GM12873 (cell line): ENCODE results near the gene CHST7.

ENCODE experiments used
- TF ChIP-seq, protein P1 (sequence below): IDR thresholded peaks from 2 replicates; pipeline ENCODE4 v1.5.1; 2012; ENCODE audit warnings: low read depth, mild to moderate bottlenecking, moderate library complexity, low read length, control low read depth; ENCODE audit not compliant: insufficient read depth; ENCODE audit errors: missing control alignments

Gene CHST7

DNA sequence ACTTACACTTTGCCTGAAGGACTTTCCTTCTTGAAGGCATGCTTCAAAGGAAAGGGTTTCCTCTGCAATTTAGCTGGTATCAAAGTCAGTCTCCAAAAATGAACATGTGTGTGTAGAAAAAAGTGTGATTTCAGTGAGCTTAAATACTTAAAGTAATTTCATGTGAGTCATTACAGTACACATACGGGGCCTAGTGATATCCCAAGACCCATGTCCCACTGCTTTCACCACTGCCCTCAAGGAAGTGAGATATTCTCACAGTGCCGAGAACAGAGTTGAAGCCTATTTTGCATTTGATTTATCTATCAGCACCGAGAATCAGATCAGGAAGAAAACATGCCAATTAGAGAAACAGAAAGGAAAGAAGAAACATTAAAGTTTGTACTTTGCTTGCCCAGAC is 61.0 kb downstream of the CHST7 start:
- TF ChIP-seq, protein P1, sequence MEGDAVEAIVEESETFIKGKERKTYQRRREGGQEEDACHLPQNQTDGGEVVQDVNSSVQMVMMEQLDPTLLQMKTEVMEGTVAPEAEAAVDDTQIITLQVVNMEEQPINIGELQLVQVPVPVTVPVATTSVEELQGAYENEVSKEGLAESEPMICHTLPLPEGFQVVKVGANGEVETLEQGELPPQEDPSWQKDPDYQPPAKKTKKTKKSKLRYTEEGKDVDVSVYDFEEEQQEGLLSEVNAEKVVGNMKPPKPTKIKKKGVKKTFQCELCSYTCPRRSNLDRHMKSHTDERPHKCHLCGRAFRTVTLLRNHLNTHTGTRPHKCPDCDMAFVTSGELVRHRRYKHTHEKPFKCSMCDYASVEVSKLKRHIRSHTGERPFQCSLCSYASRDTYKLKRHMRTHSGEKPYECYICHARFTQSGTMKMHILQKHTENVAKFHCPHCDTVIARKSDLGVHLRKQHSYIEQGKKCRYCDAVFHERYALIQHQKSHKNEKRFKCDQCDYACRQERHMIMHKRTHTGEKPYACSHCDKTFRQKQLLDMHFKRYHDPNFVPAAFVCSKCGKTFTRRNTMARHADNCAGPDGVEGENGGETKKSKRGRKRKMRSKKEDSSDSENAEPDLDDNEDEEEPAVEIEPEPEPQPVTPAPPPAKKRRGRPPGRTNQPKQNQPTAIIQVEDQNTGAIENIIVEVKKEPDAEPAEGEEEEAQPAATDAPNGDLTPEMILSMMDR, result no peak

DNA sequence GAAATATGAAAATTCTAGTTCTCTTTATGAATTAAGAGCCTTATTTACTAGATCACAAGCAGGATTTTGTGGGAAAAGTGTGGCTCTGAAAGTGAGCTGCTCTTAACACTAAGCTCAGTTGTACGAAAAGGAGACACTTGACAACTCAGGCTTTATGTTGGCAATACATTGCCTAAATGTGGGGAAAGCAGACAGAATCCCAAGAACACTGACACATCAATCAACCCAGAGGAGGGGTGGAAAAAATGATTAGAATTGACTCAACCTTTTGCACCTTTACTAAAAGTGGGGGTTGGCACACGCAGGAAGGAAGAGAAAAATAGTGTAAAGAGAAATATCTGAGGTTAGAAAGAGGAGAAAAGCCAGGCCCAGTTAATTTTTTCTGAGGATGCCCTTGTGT is 61.6 kb downstream of the CHST7 start:
- TF ChIP-seq, protein P1, result no peak

DNA sequence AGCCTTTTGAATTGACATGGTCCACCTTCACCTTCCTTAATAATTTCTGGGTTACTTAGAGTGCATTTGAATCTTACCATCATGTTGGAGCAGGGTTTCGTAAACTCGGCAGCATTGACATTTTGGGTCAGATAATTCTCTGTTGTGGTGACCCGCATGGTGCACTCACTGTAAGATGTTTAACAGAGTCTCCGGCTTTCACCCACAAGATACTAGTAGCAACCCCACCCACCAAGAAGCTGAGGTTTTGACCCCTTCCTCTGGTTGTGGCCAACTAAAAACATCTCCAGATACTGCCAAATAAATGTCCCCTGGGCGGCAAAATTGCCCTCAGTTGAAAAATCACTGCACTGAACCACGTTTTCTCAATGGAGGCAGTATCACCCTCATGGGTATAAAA is 62.7 kb downstream of the CHST7 start:
- TF ChIP-seq, protein P1, result no peak

DNA sequence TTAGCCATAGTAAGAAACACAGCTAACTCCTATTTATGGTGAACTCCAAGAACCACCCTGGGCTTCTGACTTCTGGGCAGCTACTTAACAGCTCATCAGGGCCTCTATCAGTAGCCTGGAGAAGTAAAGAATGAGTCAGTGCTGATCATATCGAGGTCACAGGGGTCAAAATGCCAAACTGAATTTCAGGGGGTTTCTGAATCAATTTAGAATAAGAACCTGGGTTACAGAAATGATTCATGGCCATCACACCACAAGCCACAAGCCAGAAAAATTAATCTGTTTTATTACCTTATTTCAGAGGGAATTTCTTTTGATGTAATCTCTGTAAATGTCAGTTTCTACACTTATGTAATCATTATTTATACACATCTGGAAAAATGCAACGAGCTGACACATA is 64.4 kb downstream of the CHST7 start:
- TF ChIP-seq, protein P1, result no peak

DNA sequence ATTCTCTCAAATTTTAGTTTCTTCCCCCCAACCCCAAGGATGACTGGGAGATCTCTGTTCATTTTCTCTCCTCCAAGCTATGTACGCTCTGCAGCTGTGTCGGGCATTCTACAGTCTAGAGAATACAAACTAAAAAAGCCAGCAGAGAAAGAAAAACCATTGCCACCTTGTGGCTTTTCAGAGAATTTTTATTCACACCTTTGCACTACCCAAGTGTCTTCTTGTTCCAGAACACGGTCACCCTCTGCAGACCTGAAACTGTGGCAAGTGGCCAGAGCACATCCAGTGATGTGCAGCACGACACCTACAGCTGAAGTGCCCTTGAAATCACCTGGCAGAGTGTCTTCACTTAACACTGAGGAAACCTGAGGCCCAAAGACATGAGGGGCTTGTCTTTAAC is 68.6 kb downstream of the CHST7 start:
- TF ChIP-seq, protein P1, result peak; percentile 35

DNA sequence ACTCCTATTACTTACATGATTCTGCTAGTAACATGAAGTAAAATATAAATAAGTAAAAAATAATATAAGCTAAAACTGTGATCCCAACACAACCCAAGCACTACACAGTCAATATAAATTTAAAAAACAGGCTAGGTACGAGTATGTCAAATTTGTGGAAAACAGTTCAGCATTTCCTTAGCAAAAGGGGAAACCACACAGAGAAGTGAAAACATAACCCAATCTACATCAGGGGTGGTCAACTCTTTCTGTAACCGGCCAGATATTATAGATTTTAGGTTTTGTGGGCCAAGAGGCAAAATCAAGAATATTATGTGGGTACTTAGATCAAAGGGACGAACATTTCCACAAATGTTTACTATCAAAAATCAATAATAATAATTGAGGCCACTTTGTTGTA is 70.1 kb downstream of the CHST7 start:
- TF ChIP-seq, protein P1, result no peak

DNA sequence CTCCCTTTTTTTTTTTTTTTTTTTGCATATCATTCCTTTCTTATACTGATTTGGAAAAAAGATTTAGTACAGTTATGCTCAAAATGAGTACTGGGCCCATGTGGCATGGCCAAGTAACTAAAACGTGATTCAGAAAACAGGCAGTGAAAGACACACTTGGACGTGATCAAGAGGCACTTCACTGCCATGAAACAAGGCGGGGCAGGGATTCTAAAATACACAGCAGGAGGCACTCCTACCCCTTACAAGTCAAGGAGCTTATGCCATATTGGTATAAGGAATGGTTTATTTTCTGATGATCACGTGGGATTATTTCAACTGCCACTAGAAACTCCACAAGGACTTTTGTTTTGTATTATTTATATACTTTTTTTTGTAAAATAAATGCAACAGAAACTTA is 72.0 kb downstream of the CHST7 start:
- TF ChIP-seq, protein P1, result no peak
